ENCODE results near the gene WNT9A. TPM values are rescaled to one million over a fixed set of nuclear protein-coding genes. Genes with fewer than 3 reads are reported as not detected.

WNT9A gene
- total and polyA plus RNA-seq, 9 of the 15 experiments (the other 6 are each of a cell fraction or from before 2014, with no cell fraction given), result 0.04 to 0.17 (median 0.10) TPM; not detected in 4

- peak; percentile 71; the same call in 1 of the 2 replicates for TF ChIP-seq ZBTB34 (CRISPR knock-in tag; IDR thresholded peaks at IDR 0.05)
Measured at GRCh38 chr1:227934476-227935313, 13.0 kb downstream of the WNT9A start (continued).

- Histone ChIP-seq H3K4me2 (ENCODE audit: insufficient read depth, low read length) (no peak overlapping the region), H3K4me3 (no peak overlapping the region), H3K9ac (ENCODE audit: insufficient read depth in 1 of 2, low read depth in 2 of 2, low read length in 2 of 2) (no peak overlapping the region), H2AFZ (ENCODE audit: low read depth, low read length) (no peak overlapping the region), H3K4me1 (replicated peaks in 1 of 2; ENCODE audit: control insufficient read depth in 2 of 2, insufficient read depth in 2 of 2, low read length in 2 of 2) (peaks cover 0 to 24% of the 10 kb centered on the region in 2 experiments; a peak in 2 of 5 replicates), H3K9me3 (replicated peaks; ENCODE audit: control insufficient read depth, insufficient read depth, low read depth, low read length) (no peaks in the 10 kb centered on the region), H3K36me3 (ENCODE audit: control insufficient read depth, insufficient read depth, low read length) (no peaks in the 10 kb centered on the region), H3K9me1 (ENCODE audit: control insufficient read depth, insufficient read depth, low read length) (no peaks in the 10 kb centered on the region), H4K20me1 (replicated peaks; ENCODE audit: control insufficient read depth, insufficient read depth, low read length) (no peaks in the 10 kb centered on the region), H3K79me2 (ENCODE audit: control insufficient read depth, insufficient read depth, low read length) (no peaks in the 10 kb centered on the region), H3K27me3 (ENCODE audit: control insufficient read depth in 2 of 2, insufficient read depth in 2 of 2, low read length in 2 of 2) (peaks cover 33 to 63% of the 10 kb centered on the region in 2 experiments; a peak in 4 of 5 replicates), H3K27ac (ENCODE audit: extremely low read depth, low read depth, low read length) (no peak overlapping the region)
- TF ChIP-seq ZKSCAN1 (IDR thresholded peaks at IDR 0.05; ENCODE audit: low read depth, low read length), result no peak
- no peak for TF ChIP-seq TEAD4 (IDR thresholded peaks at IDR 0.05; ENCODE audit: low read length)
- TF ChIP-seq TEAD4 (CRISPR knock-in tag; IDR thresholded peaks at IDR 0.05; ENCODE audit: borderline replicate concordance), result 0 out of 2 replicates have a peak, but pooled peaks have one; percentile 43
- TF ChIP-seq MAX (CRISPR knock-in tag; IDR thresholded peaks at IDR 0.05), result peak; percentile 58
- peak; percentile 47 for TF ChIP-seq BHLHE40 (IDR thresholded peaks at IDR 0.05; ENCODE audit: low read length)
- peak; percentile 64; the same call in 1 of the 2 replicates for TF ChIP-seq RAD51 (IDR thresholded peaks at IDR 0.05; ENCODE audit: borderline replicate concordance, low read depth)
- TF ChIP-seq ZNF77 (CRISPR knock-in tag; IDR thresholded peaks at IDR 0.05), result no peak
- TF ChIP-seq RBM22 (IDR thresholded peaks at IDR 0.05; ENCODE audit: low read depth, low read length, poor library complexity, severe bottlenecking), result no peak
- peak; percentile 80 for TF ChIP-seq USF1 (CRISPR knock-in tag; IDR thresholded peaks at IDR 0.05)
- peak; percentile 59 for TF ChIP-seq USF2 (CRISPR knock-in tag; IDR thresholded peaks at IDR 0.05)
- TF ChIP-seq PHB (CRISPR knock-in tag; IDR thresholded peaks at IDR 0.05), result no peak
- TF ChIP-seq TFE3 (CRISPR knock-in tag; IDR thresholded peaks at IDR 0.05), result peak; percentile 66
- FAIRE-seq, result peak; percentile 58
- ATAC-seq, result no peak
- DNase-seq (ENCODE audit: extremely low read depth in 1 of 4, low spot score in 3 of 4), result no peak
- in situ Hi-C loops (cut with MboI) (loop anchor here (10.0 kb wide), 1 partner anchor 165 kb away; no protein-coding TSS in a partner anchor), intact Hi-C loops (cut with micrococcal nuclease) (no loop called here)
- no TSS peak for BruUV-seq (replicated peaks)
- ChIA-PET POLR2A (interaction anchor here (1.3 kb wide), 1 partner anchor 10 kb away, joined by 7 read pairs; no protein-coding TSS in a partner anchor), CTCF (ENCODE audit: low intra/inter-chr PET ratio) (no interaction called here)
- WGBS (ENCODE audit: insufficient coverage, low coverage, missing lambda C conversion rate), result 14% methylated on average over 17 of the region's 17 CpGs
Measured at GRCh38 chr1:227929751-227930472, 17.8 kb downstream of the WNT9A start.
